Activated T-helper 1 cell treated with Interleukin-2 at 50 U/mL for 16 hours (primary cell): ENCODE results near the gene DLL4.

ENCODE experiments used
- DNase-seq: peaks from one replicate; pipeline ENCODE4 v3.0.0-alpha.2; 2020; ENCODE audit warnings: low read depth

The DLL4 gene

GRCh38 chr15:40906091-40906990, 22.8 kb upstream of the DLL4 start:
- peak; percentile 55 for DNase-seq

DNA sequence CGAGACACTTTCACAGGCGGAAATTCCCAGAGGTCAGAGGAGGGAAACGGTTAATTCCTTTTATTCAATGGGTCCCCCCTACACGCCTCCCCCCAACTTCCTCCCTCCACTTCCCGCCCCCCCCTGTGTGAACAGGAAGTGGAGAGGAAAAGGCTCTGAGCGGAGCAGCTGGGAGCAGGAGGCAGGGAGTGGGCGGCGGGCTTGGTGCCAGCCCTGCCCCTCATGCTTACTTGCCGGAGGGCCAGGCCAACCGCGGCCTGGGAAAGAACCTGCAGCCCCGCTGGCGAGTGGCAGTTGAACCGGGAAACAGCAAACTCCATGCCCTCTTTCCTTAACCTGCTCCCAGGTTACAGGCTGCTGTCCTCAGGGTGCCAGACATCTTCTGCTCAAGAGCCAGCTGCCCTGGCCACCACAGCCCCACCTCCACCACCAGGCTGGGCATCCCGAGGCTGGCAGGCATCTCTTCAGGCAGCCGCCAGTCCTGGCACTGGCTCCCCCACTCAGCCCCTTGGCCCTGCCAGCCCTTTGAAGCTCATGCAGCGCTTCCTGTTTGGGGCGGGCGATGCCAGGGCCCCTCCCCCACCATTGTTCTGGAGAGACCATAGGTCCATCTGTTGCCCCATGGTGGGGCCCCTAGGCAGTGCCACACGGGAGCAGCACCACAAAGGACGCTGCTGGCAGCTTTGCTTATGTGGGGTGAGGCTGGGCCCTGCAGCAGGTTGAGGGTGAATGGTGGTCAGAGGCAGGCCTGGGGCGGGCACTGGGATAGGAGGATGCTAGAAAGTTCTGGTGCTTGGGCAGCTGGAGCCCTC, 21.9 kb upstream of the DLL4 start:
- DNase-seq = peak; percentile 45

- no peak for DNase-seq
Measured at GRCh38 chr15:40908095-40908494, 21.0 kb upstream of the DLL4 start.

GRCh38 chr15:40909662-40910630, 19.2 kb upstream of the DLL4 start:
- DNase-seq = no peak

GRCh38 chr15:40911141-40911540, 18.0 kb upstream of the DLL4 start:
- DNase-seq = no peak

DNA sequence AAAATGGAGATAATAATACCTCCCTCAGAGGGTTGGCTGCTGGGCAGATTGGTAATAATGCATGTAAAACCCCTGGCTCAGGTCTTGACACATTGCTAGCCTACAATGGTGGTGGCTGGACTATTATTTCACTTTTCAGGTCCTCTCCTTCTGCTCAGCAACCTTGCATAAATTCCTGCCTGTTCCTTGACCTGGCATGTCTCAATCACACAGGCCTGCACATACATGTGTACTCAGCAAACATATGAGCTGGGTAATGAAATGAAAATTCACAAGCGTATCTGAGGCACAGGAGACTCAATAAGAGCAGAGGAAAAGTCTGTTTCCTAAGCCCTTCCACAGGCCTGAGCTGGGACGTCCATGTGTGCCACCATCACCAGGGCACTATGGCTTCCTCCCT, 17.4 kb upstream of the DLL4 start:
- DNase-seq = no peak

DNA sequence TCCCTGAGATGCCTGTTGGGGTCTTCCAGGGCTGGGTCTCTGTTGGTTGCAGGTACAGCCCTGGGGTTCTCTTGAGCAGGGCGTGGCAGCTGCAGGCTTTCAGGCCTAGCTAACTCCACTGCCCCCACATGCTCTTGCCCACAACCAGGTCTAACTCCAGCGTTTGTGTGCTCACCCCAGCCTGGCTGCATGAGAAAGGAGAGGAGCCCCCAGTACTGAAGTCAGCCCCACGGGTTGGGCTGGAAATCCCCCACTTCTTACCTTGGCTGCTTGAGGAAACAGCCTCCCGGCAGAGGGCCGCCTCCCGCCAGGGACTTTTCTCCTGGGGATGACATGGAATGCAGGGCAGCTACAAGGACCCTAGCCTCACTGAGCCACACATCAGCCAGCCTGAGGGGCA, 16.7 kb upstream of the DLL4 start:
- DNase-seq = no peak

- no peak for DNase-seq
Measured at GRCh38 chr15:40914013-40914412, 15.1 kb upstream of the DLL4 start.

- no peak for DNase-seq
Measured at GRCh38 chr15:40914486-40914885, 14.7 kb upstream of the DLL4 start.

DNA sequence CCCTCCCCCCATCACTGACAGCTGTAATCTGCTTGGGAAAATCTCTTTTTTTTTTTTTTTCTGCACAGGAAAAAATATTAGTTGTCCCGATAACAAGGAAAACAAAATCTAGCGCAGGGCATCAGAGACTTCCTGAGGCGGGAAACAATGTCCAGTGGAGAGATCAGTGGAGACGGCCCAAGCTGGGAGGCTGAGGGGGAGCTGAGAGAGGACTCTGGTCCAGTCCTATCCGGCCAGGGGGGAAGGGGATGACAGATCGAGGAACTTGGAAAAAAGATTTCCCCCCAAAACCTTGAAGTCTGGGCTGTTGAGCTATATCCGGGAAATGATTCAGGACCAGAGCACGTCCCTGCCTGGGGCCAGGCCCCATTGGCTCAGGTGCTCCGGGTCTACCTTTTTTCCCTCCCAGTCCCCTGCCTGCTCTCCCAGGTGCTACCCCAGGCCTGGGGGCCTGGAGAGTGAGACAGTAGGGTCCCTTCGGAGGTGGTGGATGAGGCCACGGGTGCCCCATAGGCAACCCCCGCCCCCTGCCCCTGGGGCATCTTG, 14.0 kb upstream of the DLL4 start:
- no peak for DNase-seq

DNA sequence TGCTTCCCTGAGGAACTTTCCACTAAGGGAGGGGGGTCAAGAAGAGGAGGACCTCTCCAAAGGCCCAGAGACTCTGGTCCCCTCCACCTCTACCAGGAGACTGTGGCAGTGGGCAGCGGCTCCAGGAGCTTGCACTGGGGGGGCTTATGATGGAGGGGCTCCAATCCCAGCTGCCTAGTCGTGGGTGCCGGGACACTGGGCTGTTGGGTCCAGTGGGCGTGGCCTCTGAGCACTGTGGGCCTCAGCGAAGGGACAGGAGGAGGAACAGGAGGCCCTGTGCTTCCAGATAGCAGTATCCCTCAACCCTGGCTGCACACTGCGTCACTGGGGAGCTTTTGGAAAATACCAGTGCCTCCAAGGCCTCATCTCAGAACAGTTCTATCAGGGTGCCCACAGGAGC, 13.5 kb upstream of the DLL4 start:
- no peak for DNase-seq

- no peak for DNase-seq
Measured at GRCh38 chr15:40917585-40917984, 11.6 kb upstream of the DLL4 start.

- no peak for DNase-seq
Measured at GRCh38 chr15:40918146-40918798, 10.9 kb upstream of the DLL4 start.

GRCh38 chr15:40918799-40919392, 10.2 kb upstream of the DLL4 start:
- DNase-seq = no peak

- no peak for DNase-seq
Measured at GRCh38 chr15:40921949-40922607, 7.1 kb upstream of the DLL4 start.

GRCh38 chr15:40922608-40923005, 6.5 kb upstream of the DLL4 start:
- no peak for DNase-seq

- no peak for DNase-seq
Measured at GRCh38 chr15:40923551-40923950, 5.6 kb upstream of the DLL4 start.

DNA sequence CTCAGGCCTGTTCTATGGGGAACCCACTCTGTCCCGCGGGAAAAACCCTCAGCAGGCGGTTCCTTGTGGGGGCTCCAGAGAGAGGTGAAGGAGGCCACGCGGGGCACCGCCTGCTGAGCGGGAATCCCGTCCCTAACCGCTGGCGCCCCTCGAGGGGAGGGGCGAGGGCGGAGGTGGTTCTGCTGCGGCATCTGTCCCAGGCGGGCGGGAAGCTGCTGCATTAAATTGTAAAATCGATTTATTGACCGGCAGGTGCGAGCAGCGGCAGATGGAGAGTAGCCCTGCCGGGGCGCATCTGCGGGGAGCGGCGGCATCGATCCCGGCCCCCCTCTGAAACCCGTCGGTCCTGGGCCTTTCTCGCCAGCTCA, 3.7 kb upstream of the DLL4 start:
- no peak for DNase-seq

DNA sequence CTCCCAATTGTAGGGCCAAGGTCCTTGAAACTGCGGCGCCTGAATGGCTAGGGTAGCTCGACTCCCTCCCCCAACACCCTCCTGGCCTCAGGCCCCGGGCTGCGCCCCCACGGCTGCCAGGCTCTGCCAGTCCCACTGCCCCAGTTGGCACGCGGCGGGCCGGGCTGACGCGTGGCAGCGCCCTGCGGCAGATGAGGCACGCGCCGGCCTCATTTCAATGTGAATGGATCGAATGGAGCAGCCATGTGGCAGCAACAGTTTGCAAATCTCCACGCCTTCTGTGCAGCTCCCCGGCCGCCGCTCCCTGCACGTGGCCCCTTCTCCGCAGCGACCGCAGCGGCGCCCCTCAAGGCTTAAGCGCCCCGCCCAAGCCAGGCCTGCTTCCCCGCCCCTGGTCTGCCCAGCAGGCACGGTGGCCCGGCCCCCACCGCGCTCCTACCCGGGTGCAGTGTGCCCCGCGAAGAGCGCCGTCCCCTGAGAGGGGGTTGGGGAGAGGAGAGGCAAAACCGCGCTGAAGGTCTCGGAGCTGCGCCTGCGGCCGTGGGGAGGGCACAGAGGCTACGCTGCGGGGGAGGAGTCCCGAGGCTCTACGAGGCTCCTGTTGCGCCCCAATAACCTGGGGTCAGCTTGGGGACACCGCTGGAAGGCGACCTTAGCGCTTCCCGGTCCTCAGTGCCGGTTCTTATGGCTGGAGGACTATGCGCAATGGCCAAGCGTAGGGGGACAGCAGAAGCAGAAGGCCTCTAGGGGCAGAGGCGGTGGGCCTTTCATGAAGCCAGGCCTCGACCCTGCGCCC, 3.1 kb upstream of the DLL4 start:
- no peak for DNase-seq
